Germinal center (tissue), 1 donor: ENCODE measurements around the gene HOXC4.

ENCODE experiments used
- DNase-seq: peaks from one replicate; pipeline ENCODE4 v3.0.0; 2012; ENCODE audit warnings: mixed read lengths, low spot score

The HOXC4 gene

DNA sequence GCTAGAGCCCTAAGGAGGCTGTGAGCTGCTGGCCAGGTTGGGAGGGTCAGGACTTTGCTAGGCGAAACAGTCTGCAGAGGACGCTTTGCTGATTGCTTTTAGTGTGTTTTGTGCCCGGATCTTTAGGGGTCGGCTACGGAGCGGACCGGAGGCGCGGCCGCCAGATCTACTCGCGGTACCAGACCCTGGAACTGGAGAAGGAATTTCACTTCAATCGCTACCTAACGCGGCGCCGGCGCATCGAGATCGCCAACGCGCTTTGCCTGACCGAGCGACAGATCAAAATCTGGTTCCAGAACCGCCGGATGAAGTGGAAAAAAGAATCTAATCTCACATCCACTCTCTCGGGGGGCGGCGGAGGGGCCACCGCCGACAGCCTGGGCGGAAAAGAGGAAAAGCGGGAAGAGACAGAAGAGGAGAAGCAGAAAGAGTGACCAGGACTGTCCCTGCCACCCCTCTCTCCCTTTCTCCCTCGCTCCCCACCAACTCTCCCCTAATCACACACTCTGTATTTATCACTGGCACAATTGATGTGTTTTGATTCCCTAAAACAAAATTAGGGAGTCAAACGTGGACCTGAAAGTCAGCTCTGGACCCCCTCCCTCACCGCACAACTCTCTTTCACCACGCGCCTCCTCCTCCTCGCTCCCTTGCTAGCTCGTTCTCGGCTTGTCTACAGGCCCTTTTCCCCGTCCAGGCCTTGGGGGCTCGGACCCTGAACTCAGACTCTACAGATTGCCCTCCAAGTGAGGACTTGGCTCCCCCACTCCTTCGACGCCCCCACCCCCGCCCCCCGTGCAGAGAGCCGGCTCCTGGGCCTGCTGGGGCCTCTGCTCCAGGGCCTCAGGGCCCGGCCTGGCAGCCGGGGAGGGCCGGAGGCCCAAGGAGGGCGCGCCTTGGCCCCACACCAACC, 23.9 kb upstream of the HOXC4 start:
- DNase-seq, result no peak

DNA sequence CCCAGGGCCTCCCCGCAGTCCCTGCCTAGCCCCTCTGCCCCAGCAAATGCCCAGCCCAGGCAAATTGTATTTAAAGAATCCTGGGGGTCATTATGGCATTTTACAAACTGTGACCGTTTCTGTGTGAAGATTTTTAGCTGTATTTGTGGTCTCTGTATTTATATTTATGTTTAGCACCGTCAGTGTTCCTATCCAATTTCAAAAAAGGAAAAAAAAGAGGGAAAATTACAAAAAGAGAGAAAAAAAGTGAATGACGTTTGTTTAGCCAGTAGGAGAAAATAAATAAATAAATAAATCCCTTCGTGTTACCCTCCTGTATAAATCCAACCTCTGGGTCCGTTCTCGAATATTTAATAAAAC, 23.2 kb upstream of the HOXC4 start:
- DNase-seq, result no peak

DNA sequence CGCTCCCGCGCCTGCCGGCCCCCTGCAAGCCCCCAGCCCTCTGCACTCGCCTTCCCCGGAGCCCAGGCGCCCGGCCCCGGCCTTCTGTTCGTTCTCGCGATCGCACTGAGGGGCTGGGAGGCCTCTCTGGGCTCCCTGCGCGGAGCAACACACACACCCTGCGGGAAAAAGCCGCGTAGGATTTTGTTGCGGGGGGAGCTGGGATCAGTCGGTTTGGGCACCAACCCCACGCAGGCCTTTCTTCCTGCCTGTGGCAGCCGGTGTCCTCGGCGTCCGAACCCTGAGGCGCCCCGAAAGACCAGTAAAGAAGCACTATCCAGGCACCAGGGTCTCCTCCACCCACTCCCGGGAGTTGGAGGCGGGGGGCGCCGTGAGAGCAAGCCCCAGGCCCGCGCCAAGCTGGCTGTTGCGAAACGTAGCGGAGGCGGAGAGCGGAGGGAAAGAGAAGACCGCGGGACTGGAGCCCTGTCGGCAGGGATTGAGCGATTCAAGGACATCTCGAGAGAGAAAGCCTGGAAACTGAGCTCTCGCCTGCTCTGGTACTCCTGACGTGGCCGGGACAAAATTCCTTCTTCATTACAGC, 22.7 kb upstream of the HOXC4 start:
- DNase-seq, result no peak

DNA sequence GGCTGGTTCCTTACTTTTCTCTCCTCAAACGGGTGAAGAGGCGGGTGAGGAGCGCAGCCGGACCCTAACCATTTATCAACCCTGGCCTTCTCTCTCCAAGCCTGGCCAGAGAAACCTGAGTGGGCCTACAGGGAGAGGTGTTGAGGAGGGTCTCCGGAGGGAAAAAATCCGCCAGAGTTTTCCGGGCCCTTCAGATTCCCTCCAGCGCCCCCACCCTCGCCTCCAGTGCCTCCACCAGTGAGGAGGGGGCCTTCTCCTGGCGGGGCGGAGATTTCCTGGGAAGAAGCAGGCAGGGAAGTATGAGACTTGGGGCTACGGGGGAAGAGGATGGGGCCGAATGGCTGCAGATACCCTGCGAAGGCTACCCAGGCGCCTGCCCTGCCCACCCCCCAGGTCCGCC, 22.2 kb upstream of the HOXC4 start:
- DNase-seq, result no peak

DNA sequence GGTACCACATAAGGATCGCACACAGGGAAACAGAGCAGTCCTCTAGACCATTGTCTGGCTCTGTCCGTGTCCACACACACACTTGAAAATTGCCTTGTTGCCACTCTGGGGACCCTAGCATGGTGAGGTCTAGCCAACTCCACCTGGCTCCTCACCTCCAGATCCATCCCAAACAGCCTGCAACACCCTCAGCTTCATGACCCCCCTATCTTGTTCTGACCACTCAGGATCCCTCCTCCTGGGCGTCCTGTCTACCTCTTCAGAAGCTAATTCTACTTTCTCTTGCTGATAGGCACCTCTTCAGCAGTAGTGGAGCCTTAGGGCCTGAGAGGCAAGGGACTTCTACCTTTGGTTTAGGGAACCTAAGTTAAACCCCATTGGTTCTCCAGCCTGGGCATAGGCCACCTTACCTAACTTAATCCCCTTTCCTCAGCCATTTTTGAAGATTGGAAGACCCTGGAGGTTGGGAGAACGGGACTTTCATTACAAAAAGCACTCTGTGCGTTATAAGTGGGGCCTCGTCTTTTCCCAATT, 21.5 kb upstream of the HOXC4 start:
- no peak for DNase-seq

DNA sequence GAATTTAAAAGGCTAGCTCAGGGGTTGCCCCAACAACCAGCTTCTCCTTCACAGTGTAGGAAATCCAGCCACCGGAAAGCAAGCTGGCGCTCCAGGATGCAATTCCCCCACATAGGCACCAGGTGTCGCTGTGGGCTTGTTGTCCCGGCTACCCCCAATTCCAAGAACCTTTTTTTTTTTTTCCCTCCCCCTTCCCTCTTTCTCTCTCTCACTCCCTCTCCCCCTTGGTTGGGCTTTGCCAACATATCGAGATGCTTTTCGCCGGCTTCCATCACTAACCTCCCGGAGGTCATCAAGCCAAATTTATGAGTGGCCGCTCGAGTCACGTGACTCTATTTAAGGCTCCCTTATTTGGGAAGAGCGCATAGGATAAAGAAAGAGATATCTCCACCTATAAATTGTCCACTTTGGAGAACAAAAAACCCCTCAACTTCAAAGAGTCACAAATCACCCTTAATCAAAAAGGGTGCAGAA, 21.0 kb upstream of the HOXC4 start, which contains the start of gene HOXC5:
Gene HOXC5 (plus strand): TSS at position 424 of the 474 bp plus-strand sequence. CDS start 73 bp downstream, outside the sequence.
- DNase-seq, result peak; percentile 87

DNA sequence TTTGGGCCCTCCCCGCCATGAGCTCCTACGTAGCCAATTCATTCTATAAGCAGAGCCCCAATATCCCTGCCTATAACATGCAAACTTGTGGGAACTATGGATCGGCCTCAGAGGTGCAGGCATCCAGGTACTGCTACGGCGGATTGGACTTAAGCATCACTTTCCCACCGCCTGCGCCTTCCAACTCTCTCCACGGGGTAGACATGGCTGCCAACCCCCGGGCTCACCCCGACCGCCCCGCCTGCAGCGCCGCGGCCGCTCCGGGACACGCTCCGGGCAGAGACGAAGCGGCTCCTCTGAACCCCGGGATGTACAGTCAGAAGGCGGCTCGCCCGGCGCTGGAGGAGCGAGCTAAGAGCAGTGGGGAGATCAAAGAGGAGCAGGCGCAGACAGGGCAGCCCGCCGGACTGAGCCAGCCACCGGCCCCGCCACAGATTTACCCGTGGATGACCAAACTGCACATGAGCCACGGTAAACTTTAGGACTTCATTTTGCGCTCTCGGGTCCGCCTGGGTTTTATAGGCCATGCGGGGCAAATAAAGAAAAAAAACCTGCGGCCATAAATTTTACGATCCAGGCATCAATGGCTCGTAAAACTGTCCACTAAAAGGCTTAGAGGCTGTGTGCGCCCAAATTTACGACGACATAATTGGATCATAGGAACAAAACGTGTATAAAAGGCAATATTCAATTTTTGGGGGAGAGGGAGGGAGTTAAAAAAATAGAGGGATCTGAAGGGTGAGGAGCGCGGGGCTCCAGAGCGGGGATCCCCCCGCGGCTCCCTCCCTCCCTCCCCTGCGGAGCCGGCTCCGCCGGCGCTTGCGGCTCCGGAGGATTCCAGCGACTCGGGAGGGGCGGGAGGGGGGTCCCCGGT, 20.3 kb upstream of the HOXC4 start:
- DNase-seq, result no peak

DNA sequence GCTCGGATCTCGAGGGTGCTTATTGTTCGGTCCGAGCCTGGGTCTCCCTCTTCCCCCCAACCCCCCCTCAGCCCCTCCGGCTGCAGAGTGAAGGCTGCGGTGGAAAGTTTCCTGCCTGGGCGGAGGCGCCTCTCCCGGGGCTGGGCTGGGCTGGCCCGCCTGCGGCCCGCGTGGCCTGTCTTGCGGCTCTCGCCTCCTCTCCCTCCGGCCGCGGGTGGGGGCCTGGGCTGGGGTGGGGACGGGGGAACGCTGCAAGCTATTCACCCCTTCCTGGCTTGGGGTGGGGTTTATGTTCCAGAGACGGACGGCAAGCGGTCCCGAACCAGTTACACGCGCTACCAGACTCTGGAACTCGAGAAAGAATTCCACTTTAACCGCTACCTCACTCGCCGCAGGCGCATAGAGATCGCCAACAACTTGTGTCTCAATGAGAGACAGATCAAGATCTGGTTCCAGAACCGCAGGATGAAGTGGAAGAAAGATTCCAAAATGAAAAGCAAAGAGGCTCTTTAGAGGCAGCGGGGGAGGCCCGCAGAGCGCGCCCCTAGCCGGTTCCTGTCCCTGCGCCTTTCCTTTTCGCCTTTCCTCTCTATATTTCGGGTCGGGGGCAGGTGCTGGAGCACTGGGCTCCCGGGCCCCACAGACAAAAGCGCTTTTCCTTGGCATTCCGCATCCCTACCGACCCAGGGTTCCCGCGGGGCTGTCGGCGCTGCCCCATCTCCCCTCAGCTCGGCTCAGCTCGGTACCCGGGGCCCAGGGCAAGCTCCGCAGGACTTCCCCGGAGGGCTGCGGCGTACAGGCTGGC, 19.5 kb upstream of the HOXC4 start:
- no peak for DNase-seq

DNA sequence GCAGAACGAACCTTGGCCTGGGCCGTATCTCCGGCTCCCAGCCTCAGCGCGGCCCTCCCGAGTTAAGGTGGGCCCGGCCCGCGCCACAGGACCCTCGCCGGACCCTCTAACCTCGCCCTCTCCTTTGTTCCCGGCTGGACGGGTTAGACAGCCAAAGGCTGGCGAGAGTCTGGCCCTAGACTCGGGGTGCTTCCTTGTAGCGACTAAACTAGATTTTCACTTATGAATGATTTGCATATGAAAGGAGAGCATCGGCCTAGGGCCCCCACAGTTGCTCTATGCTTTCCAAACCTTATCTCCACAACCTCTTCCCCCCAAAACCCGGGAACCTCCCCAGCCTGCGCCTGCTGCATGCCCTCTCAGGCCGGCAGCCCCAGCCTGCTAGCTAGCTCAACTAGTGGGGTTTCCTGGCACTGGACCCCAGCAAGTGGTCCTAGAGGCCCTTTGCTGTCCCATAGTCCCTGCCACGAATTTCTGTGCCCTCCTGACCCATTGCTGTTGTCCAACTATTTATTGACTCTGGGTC, 18.8 kb upstream of the HOXC4 start:
- no peak for DNase-seq

DNA sequence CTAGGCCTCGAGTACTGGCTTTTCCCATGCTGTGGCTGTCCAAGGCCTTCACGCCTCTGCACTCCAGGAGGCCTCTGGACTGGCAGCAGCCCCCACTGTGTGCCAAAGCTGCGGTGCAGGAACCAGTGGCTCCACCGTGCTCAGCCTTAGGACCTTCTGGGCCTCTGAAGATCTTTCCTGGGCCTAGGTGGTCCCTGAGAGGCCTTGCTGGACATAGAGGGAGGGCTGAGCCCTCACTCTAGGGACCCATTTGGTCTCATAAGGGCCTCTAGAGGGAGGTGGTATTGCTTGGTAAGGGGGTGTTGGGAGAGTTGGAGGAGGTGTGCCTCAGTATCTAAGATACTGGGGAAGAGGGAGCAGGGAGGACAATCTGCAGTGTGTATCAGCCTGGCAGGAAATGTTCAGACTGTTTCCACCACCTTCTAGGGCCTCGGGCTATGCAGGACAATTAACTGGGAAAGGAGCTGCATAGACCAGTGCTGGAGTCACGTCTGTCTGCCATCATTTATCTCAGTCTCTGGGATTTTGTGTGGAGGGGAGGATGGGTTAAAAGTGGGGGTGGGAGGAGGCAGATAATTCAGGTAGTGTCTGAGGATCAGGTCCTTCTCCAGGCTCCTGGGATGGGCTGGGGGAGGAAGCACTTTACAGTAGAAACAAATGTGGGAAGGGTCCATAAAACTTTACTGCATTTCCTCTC, 17.9 kb upstream of the HOXC4 start:
- DNase-seq, result no peak

DNA sequence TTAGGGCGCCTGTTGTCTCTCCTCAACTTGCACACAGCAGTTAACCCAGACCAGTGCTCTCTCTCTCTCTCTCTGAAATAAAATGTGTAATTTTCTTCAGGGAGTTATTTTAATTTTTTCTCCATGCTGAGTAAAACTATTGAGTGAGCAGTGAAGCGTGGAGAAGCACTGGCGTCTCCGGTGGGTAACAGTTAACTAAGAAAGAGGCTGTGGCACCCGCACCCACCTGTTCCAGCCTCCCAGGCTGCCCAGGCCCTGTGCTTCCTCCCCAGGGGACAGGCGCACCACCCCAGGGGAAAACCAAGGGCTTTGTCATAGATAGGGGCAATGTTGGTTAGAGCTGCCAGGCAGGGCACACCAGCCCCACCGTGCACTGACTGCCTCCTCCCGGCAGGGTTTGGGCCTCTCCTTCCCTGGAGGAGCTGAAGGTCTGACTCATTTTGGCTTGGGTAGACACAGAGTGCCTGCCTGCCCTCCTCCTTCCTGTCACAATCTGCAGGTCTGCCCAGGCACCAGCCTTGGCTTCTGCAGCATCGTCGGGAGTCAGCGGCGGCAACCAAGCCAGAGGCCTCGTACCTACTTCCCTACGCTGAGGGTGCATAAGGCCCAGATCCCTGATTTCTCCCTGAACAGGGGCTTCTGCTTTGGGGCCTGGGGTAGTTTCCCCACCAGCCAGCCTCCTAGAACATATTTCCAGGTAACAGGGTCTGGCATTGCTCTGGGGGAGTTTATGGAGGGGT, 16.8 kb upstream of the HOXC4 start:
- no peak for DNase-seq

DNA sequence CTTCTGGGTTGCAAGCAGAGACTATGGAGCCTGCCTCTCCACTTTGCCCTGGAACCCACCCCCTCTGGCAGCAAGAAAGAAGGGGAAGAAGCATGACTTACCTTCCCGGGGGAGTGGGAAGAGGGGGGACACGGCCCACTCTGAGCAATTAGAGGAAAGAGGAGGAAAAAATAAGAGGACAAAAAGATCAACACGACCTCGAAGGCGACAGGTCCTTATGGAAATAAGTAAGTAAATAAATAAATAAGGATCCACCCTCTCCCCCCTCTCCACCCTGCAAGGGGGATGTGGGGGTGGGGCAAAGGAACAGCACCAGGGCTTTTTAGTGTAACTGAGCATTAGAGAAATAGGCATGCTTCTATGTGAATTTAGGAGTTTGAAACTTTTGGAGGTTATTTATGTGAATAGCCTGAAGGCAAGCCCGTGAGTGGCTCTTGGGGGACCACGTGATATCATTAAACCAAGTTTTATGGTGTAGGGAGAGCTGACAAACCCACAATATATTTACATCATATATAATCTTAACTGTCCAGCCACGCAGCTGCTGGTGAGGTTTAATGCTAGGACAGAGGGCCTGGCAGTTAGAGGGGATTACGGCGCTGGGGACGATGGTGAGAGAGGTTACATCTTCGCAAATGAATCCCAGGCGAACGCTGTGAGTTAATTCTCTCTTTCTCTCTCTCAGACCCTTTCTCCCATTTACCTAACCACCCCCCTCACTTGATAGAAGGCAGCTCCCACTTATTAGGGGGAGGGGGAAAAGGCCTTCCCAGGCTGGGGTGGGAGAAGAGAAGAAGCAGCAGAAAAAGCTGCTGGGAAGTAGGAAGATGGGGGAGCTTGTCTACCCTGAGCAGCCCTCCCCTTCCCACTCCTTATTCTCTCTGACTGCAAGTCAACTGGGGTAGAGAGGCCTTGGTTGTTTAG, 16.0 kb upstream of the HOXC4 start:
- no peak for DNase-seq

DNA sequence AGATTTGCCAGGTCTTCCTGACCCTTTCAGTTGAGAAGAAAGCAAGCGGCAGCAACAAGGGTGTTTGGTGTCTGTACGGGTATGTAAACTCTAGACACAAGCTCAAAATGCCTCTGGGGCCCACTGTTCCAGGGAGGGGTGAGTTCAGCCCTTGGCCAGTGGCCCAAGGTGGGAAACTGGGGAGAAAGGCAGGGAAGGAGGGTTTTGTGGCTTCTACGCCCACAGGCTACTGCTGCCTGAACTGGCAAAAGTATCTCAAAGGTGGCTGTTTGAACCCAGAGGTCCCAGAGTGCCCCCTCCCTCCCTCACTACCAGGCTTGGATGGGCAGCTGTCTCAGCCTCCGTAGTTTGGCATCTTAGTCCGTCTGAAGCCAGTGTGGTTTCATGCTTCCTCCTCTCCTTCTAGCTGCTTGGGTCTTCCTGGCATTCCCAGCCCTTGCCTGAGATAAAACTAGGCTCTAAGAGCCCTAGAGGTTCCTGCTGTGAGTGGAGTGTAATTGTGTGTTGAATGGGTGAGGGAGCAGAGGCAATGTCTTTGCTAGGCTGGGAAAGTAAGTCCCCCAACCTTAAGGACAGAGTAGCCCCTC, 15.3 kb upstream of the HOXC4 start:
- no peak for DNase-seq

DNA sequence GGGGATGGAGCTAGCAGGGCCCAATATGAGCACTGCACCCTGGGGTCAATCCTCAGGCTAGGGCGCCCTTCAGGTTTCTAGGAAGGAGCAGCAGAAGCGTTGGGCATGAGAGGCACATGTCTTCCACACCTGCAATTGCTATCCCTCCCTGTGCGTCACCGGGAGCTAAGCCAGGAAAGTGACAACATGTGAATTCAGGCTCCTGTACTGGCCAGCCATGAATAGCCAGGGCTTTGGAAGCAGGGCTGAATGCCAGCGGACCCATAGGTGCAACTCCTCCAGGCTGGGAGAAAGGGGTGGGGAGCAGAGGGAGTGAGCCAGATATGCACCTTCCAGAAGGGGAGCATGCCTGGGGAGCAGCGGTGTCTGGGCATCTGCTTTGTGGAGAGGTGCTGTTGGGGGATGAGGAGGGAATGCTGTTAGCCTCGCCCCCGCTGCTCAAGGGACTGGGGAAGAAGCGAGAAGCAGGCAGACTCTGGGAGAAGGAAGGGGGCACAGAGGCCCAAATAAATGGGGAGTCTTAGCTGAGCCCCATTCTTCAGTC, 14.7 kb upstream of the HOXC4 start:
- DNase-seq, result no peak

DNA sequence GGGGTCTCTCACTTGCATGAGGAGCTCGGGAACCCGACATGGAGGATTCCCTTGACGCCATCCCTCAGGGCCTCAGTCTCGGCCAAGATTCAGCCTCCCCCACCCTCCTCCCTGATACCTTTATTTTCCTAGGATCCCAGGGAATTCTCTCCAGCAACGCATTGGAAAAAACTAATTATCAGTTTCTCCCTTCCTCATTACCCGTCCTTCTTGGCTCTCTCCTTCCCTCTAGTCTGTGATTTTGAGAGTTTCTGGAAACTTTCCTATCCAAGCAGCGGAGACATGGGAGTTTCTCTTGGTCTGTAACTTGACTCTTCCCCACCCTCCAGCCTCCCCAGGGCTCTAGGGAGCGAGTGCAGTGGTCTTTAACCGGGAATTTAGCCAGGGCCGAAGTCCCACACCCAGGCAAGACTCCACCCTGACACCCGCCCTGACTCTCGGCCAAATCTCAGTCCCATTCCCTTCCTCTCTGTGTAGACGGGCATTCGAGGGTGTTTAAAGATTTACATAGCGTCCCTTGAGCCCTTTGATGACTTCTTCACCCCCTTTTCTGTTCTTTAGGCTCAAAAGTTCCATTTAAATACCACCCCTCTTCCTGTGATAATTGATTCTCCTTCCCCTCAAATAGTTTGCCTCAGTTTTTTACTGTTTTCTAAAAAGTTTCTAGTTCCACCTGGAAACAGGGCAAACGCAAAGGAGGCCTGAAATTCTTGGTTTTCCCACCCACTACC, 14.1 kb upstream of the HOXC4 start:
- no peak for DNase-seq

DNA sequence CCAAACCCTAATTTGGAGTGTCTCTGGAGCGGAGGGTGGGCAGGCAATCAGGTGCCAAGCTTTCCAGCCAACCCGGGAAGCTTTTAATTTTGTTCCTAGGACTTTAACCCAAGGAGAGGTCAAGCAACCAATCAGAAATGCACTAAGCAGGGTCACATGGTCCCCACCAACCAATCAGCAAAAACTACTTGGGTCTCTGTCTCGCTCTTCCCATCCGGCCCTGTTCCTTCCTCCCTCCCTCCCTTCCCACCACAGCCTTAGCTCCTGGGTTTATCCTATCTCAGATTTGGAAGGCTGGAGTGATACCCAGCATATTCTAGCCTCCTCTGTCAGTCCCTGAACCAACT, 13.5 kb upstream of the HOXC4 start:
- peak; percentile 73 for DNase-seq

DNA sequence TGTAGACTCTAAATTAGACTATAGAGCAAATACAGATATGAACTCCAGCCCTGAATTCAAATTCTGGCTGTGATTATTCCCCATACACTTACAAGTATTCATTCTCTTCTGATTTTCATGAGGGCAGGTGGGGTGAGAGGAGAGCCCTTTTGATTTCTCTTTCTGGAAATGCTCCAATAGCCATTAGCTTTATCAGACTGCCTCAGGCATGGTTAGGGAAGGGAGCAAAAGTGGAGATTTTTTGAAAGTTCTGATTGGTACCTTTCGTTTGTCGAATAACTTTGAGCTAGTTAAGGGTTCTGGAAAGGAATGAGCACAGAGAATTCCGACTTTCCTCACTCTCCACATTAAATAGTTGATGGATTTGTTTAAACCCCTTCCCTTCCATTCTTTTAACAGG, 13.0 kb upstream of the HOXC4 start:
- DNase-seq, result no peak
